AG04449 (cell line): Measurements from ENCODE around the gene ADAP1.

Experiments used
- CTCF ChIA-PET: fragments of 350-600 bp; formaldehyde crosslinking; extraction: SDS; loops from one replicate; lab custom pipeline; 2021; ENCODE audit warnings: antibody characterized with exemption; lab: Yijun Ruan, JAX
- POLR2A ChIA-PET: fragments of 400-600, 350-600 bp; formaldehyde crosslinking; extraction: SDS; loops from one replicate; lab custom pipeline; 2020; ENCODE audit warnings: antibody characterized with exemption, inconsistent platforms; lab: Yijun Ruan, JAX
- DNase-seq: peaks from one replicate; pipeline ENCODE4 v3.0.0-alpha.2; 2010; ENCODE audit warnings: low read depth, low spot score
- H3K4me3 ChIP-seq: 2 replicates; pipeline ENCODE4 v1.5.1; 2011; ENCODE audit warnings: low read depth, mild to moderate bottlenecking, control low read depth, low read length
- CTCF ChIP-seq: IDR thresholded peaks from one replicate; pipeline ENCODE4 v1.5.1; 2011; ENCODE audit warnings: mild to moderate bottlenecking, moderate library complexity, low read length, control low read depth, inconsistent platforms; ENCODE audit not compliant: insufficient read depth; ENCODE audit errors: missing control alignments

Gene ADAP1

GRCh38 chr7:991729-992656 lies 37.5 kb upstream of the ADAP1 start:
- no peak for TF ChIP-seq CTCF
- H3K4me3 ChIP-seq, result no peak overlapping the region
- ChIA-PET POLR2A (interaction anchor here (0.9 to 1.3 kb wide), 2 partner anchors 13 to 74 kb away, joined by 3 to 6 read pairs; no protein-coding TSS in a partner anchor), CTCF (interaction anchor here (0.9 to 11.4 kb wide), 43 partner anchors 10 to 195 kb away, joined by 3 to 558 read pairs (median 17); partner anchors contain the start of genes COX19, CYP2W1, GPER1 and GPR146)
- no peak for DNase-seq

- POLR2A ChIA-PET, result no interaction called here
- TF ChIP-seq CTCF, result no peak
Measured at GRCh38 chr7:990933-991728, 36.7 kb upstream of the ADAP1 start.

GRCh38 chr7:990352-990932 lies 36.0 kb upstream of the ADAP1 start:
- ChIA-PET POLR2A (no interaction called here), CTCF (interaction anchor here (1.0 to 11.4 kb wide), 7 partner anchors 9 to 187 kb away, joined by 3 to 558 read pairs (median 45); partner anchors contain the start of genes CYP2W1 and GPR146)
- H3K4me3 ChIP-seq, result no peak overlapping the region
- TF ChIP-seq CTCF, result no peak
- DNase-seq, result no peak

More at GRCh38 chr7:990933-991728, 36.7 kb upstream of the ADAP1 start:
- DNase-seq, result no peak
- no peak overlapping the region for H3K4me3 ChIP-seq
- CTCF ChIA-PET, result interaction anchor here (1.0 to 11.4 kb wide), 13 partner anchors 9 to 186 kb away, joined by 3 to 558 read pairs (median 25); partner anchors contain the start of genes CYP2W1 and GPR146

GRCh38 chr7:988963-989529 lies 34.6 kb upstream of the ADAP1 start:
- no peak overlapping the region for H3K4me3 ChIP-seq
- TF ChIP-seq CTCF, result no peak
- DNase-seq, result no peak
- CTCF ChIA-PET, result interaction anchor here (0.9 to 3.1 kb wide), 5 partner anchors 12 to 97 kb away, joined by 3 to 24 read pairs (median 5); no protein-coding TSS in a partner anchor
- POLR2A ChIA-PET, result no interaction called here

GRCh38 chr7:988426-988911 lies 34.0 kb upstream of the ADAP1 start:
- no peak overlapping the region for H3K4me3 ChIP-seq
- ChIA-PET POLR2A (no interaction called here), CTCF (interaction anchor here (0.9 to 3.1 kb wide), 5 partner anchors 12 to 98 kb away, joined by 3 to 24 read pairs (median 5); no protein-coding TSS in a partner anchor)
- TF ChIP-seq CTCF, result no peak
- no peak for DNase-seq
